Breast epithelium (tissue), 3 donors: ENCODE measurements around the gene ADGRV1.

Experiments used
- CTCF ChIP-seq, 3 donors: fragments of 450-650 bp; IDR thresholded peaks; one replicate each; pipeline ENCODE4 v1.5.1; 2016 to 2017; ENCODE audit warnings: antibody characterized with exemption in 3 of 3, mild to moderate bottlenecking in 3 of 3, moderate library complexity in 3 of 3
- POLR2A ChIP-seq: fragments of 450-650 bp; IDR thresholded peaks from one replicate; pipeline ENCODE4 v1.6.1; 2016; ENCODE audit warnings: antibody characterized with exemption, mild to moderate bottlenecking, moderate library complexity
- POLR2AphosphoS5 ChIP-seq, 3 donors: sonication (generic); formaldehyde crosslinking; IDR thresholded peaks; one replicate each; pipeline ENCODE4 v1.6.1; 2017; ENCODE audit warnings: antibody characterized with exemption in 3 of 3

- TF ChIP-seq CTCF (IDR thresholded peaks at IDR 0.05): no peak
- no peak for TF ChIP-seq POLR2AphosphoS5 (IDR thresholded peaks at IDR 0.05)
- no peak for TF ChIP-seq POLR2A
Measured at GRCh38 chr5:91092859-91093783, 534.5 kb downstream of the ADGRV1 start.
